ENCODE data around the gene CELF2.

Gene CELF2

GRCh38 chr10:11290156-11290890 lies 272.7 kb downstream of the CELF2 start:
- TF ChIP-seq ZFX (IDR thresholded peaks at IDR 0.05) (no peak), CTCF (conservative IDR thresholded peaks at IDR 0.05) (no peak)
- H3K27ac ChIP-seq: no peak overlapping the region

- H3K27ac ChIP-seq: no peak overlapping the region
- TF ChIP-seq CTCF (conservative IDR thresholded peaks at IDR 0.05) (no peak), ZFX (IDR thresholded peaks at IDR 0.05) (no peak)
These were observed 275.1 kb downstream of the CELF2 start for GRCh38 chr10:11292576-11293302.

GRCh38 chr10:11293332-11293731 lies 275.7 kb downstream of the CELF2 start:
- no peak for TF ChIP-seq CTCF (conservative IDR thresholded peaks at IDR 0.05)
- TF ChIP-seq ZFX (IDR thresholded peaks at IDR 0.05): no peak
- H3K27ac ChIP-seq: no peak overlapping the region

- no peak overlapping the region for H3K27ac ChIP-seq
- TF ChIP-seq CTCF (conservative IDR thresholded peaks at IDR 0.05) (no peak), ZFX (IDR thresholded peaks at IDR 0.05) (no peak)
These were observed 277.3 kb downstream of the CELF2 start for GRCh38 chr10:11294831-11295450.

GRCh38 chr10:11295492-11295891 lies 277.8 kb downstream of the CELF2 start:
- no peak for TF ChIP-seq ZFX (IDR thresholded peaks at IDR 0.05)
- TF ChIP-seq CTCF (conservative IDR thresholded peaks at IDR 0.05): no peak
- H3K27ac ChIP-seq: no peak overlapping the region

GRCh38 chr10:11297136-11297535 lies 279.5 kb downstream of the CELF2 start:
- no peak for TF ChIP-seq CTCF (conservative IDR thresholded peaks at IDR 0.05)
- TF ChIP-seq ZFX (IDR thresholded peaks at IDR 0.05): no peak
- no peak overlapping the region for H3K27ac ChIP-seq

GRCh38 chr10:11298116-11298515 lies 280.4 kb downstream of the CELF2 start:
- TF ChIP-seq ZFX (IDR thresholded peaks at IDR 0.05) (no peak), CTCF (conservative IDR thresholded peaks at IDR 0.05) (no peak)
- no peak overlapping the region for H3K27ac ChIP-seq
